HG02870 (cell line): ENCODE data around the gene ACADM.
"Not testable (repeated sequence)": the region's sequence is repeated elsewhere in the genome, so short reads cannot be mapped to it uniquely, and the experiment has no call there.

Source experiments
- ATAC-seq: cut with Tn5 transposase; IDR thresholded peaks from one replicate; pipeline ENCODE4 v1.9.1; 2021; ENCODE audit warnings: mild to moderate bottlenecking, moderate library complexity; ENCODE audit not compliant: unreplicated experiment

The ACADM gene

GRCh38 chr1:75724472-75725022, at the start of gene ACADM:
Gene ACADM, plus strand, starts transcription at chr1:75724709. Its CDS starts 79 bp downstream, at chr1:75724788.
- ATAC-seq = peak; percentile 81

- ATAC-seq = no peak
Observed at GRCh38 chr1:75677443-75677842, 47.1 kb upstream of the ACADM start.

GRCh38 chr1:75677964-75678363, 46.5 kb upstream of the ACADM start:
- not testable (repeated sequence) for ATAC-seq

- ATAC-seq = no peak
Observed at GRCh38 chr1:75690547-75690946, 34.0 kb upstream of the ACADM start.

GRCh38 chr1:75693551-75693950, 31.0 kb upstream of the ACADM start:
- no peak for ATAC-seq

- no peak for ATAC-seq
Observed at GRCh38 chr1:75696000-75696399, 28.5 kb upstream of the ACADM start.

- no peak for ATAC-seq
Observed at GRCh38 chr1:75707191-75707590, 17.3 kb upstream of the ACADM start.

GRCh38 chr1:75708910-75709309, 15.6 kb upstream of the ACADM start:
- ATAC-seq = no peak

GRCh38 chr1:75710832-75711231, 13.7 kb upstream of the ACADM start:
- ATAC-seq = no peak

- ATAC-seq = no peak
Observed at GRCh38 chr1:75711846-75712245, 12.7 kb upstream of the ACADM start.

- ATAC-seq = no peak
Observed at GRCh38 chr1:75712306-75712705, 12.2 kb upstream of the ACADM start.

GRCh38 chr1:75719810-75720209, 4.7 kb upstream of the ACADM start:
- ATAC-seq = no peak

GRCh38 chr1:75720325-75720724, 4.2 kb upstream of the ACADM start:
- no peak for ATAC-seq

- ATAC-seq = no peak
Observed at GRCh38 chr1:75720820-75721219, 3.7 kb upstream of the ACADM start.

GRCh38 chr1:75722246-75722645, 2.3 kb upstream of the ACADM start:
- not testable (repeated sequence) for ATAC-seq

GRCh38 chr1:75722966-75723365, 1.5 kb upstream of the ACADM start:
- ATAC-seq = no peak

GRCh38 chr1:75723989-75724471, 479 bp upstream of the ACADM start:
- ATAC-seq = peak; percentile 59

GRCh38 chr1:75725266-75725665, 757 bp downstream of the ACADM start:
- no peak for ATAC-seq

- ATAC-seq = no peak
Observed at GRCh38 chr1:75725861-75726361, 1.4 kb downstream of the ACADM start.

- peak; percentile 24 for ATAC-seq
Observed at GRCh38 chr1:75727571-75727970, 3.1 kb downstream of the ACADM start.

- no peak for ATAC-seq
Observed at GRCh38 chr1:75730432-75730831, 5.9 kb downstream of the ACADM start.

- ATAC-seq = no peak
Observed at GRCh38 chr1:75731881-75732280, 7.4 kb downstream of the ACADM start.

- no peak for ATAC-seq
Observed at GRCh38 chr1:75732703-75733102, 8.2 kb downstream of the ACADM start.
